H1 (cell line): ENCODE data around the gene HK1. TPM values are rescaled to one million over a fixed set of nuclear protein-coding genes. Genes with fewer than 3 reads are reported as not detected.

ENCODE experiments used
- CTCF ChIA-PET: fragments of 300-600 bp; sonication (Branson Sonifier 250); formaldehyde crosslinking; loops from one replicate; lab custom pipeline; 2021; ENCODE audit not compliant: partially characterized antibody; lab: Charles Lee
- POLR2A ChIA-PET: fragments of 300-600 bp; sonication (Branson Sonifier 250); formaldehyde crosslinking; loops from one replicate; lab custom pipeline; 2021; ENCODE audit warnings: inconsistent platforms; ENCODE audit not compliant: partially characterized antibody; lab: Charles Lee
- DNase-seq, 2 experiments: peaks; one replicate each; pipeline versions ENCODE4 v3.0.0 to v3.0.0-alpha.2; 2010 to 2022; ENCODE audit warnings: low spot score in 2 of 2, low read depth in 1 of 2, mixed read lengths in 1 of 2
- FAIRE-seq: peaks from 2 replicates; lab custom pipeline; 2011; peaks lifted over from hg19 to GRCh38; lab: Jason Lieb, UNC
- H2AFZ ChIP-seq: 2 replicates; pipeline ENCODE4 v1.8.1; 2012; ENCODE audit warnings: low read length, inconsistent platforms
- H2AK5ac ChIP-seq: 2 replicates; pipeline ENCODE4 v1.6.1; 2013; ENCODE audit warnings: low read depth, low read length
- H2BK120ac ChIP-seq: replicated peaks from 2 replicates; pipeline ENCODE3; 2013; ENCODE audit warnings: low read depth, low read length, inconsistent platforms
- H2BK12ac ChIP-seq: 2 replicates; pipeline ENCODE4 v1.6.1; 2013; ENCODE audit warnings: low read depth, low read length
- H2BK15ac ChIP-seq: 2 replicates; pipeline ENCODE4 v1.6.1; 2013; ENCODE audit warnings: low read length
- H2BK20ac ChIP-seq: 2 replicates; pipeline ENCODE4 v1.6.1; 2013; ENCODE audit warnings: low read length
- H2BK5ac ChIP-seq: 2 replicates; pipeline ENCODE4 v1.6.1; 2013; ENCODE audit warnings: low read depth, low read length
- H3K14ac ChIP-seq: 2 replicates; pipeline ENCODE4 v1.6.1; 2013; ENCODE audit warnings: inconsistent platforms; ENCODE audit not compliant: insufficient read length
- H3K18ac ChIP-seq: 2 replicates; pipeline ENCODE4 v1.6.1; 2013; ENCODE audit warnings: low read length; ENCODE audit errors: extremely low read depth
- H3K23ac ChIP-seq: 2 replicates; pipeline ENCODE4 v1.6.1; 2013; ENCODE audit warnings: inconsistent platforms; ENCODE audit not compliant: insufficient read length
- H3K23me2 ChIP-seq: 2 replicates; pipeline ENCODE4 v1.6.1; 2013; ENCODE audit warnings: low read depth, low read length
- H3K27ac ChIP-seq: 2 replicates; pipeline ENCODE4 v1.6.1; 2011; ENCODE audit warnings: low read depth, low read length, inconsistent platforms
- H3K27me3 ChIP-seq, 4 experiments: replicated peaks in 1 of 4; 1 replicate in 1 of 4; 2 replicates in 3 of 4; pipeline versions ENCODE4 v1.6.1 to v1.8.1; 2011 to 2013; ENCODE audit warnings: low read length in 3 of 4, mild to moderate bottlenecking in 3 of 4, inconsistent platforms in 2 of 4, mixed read lengths in 2 of 4, moderate library complexity in 1 of 4; ENCODE audit not compliant: control insufficient read depth in 3 of 4, insufficient read depth in 3 of 4; ENCODE audit errors: extremely low read depth in 1 of 4
- H3K36me3 ChIP-seq, 4 experiments: 2 replicates each; pipeline versions ENCODE4 v1.6.1 to v1.8.1; 2011 to 2013; ENCODE audit warnings: mild to moderate bottlenecking in 4 of 4, low read length in 3 of 4, moderate library complexity in 2 of 4, control low read depth in 1 of 4, inconsistent platforms in 1 of 4; ENCODE audit not compliant: insufficient read depth in 4 of 4, control insufficient read depth in 2 of 4
- H3K4ac ChIP-seq: replicated peaks from 2 replicates; pipeline ENCODE3; 2013; ENCODE audit warnings: low read length, low read depth, mixed read lengths, inconsistent platforms; ENCODE audit not compliant: insufficient read length
- H3K4me1 ChIP-seq, 4 experiments: replicated peaks in 1 of 4; 1 replicate in 1 of 4; 2 replicates in 3 of 4; pipeline versions ENCODE4 v1.6.1 to v1.8.1; 2011 to 2013; ENCODE audit warnings: low read length in 3 of 4, inconsistent platforms in 2 of 4, mixed read lengths in 1 of 4; ENCODE audit not compliant: insufficient read depth in 4 of 4, control insufficient read depth in 3 of 4
- H3K4me2 ChIP-seq, 2 experiments: 2 replicates each; pipeline versions ENCODE4 v1.6.1 to v1.8.1; 2011 to 2013; ENCODE audit warnings: low read depth in 2 of 2, low read length in 2 of 2, control low read depth in 1 of 2, inconsistent platforms in 1 of 2, mild to moderate bottlenecking in 1 of 2; ENCODE audit not compliant: insufficient read depth in 1 of 2
- H3K4me3 ChIP-seq, 4 experiments: fragments of 200-600, 300-600 bp in 1 of 4; sonication (generic), shearing (Covaris generic), sonication (Bioruptor Twin) in 1 of 4; 2 replicates each; pipeline versions ENCODE4 v1.5.1 to v1.8.1; 2011 to 2016; ENCODE audit warnings: low read length in 4 of 4, low read depth in 3 of 4, control low read depth in 2 of 4, inconsistent platforms in 2 of 4, mild to moderate bottlenecking in 2 of 4, mixed read lengths in 1 of 4, moderate library complexity in 1 of 4; ENCODE audit not compliant: insufficient read depth in 2 of 4; ENCODE audit errors: extremely low read depth in 1 of 4
- H3K56ac ChIP-seq: replicated peaks from 2 replicates; pipeline ENCODE3; 2013; ENCODE audit warnings: low read depth, mild to moderate bottlenecking, mixed read lengths, low read length, inconsistent platforms; ENCODE audit not compliant: insufficient read length
- H3K79me1 ChIP-seq: 2 replicates; pipeline ENCODE4 v1.6.1; 2013; ENCODE audit warnings: low read depth, low read length, control low read depth
- H3K79me2 ChIP-seq, 2 experiments: 2 replicates each; pipeline versions ENCODE4 v1.6.1 to v1.8.1; 2012 to 2013; ENCODE audit warnings: low read length in 2 of 2, mild to moderate bottlenecking in 2 of 2, inconsistent platforms in 1 of 2; ENCODE audit not compliant: insufficient read depth in 2 of 2, control insufficient read depth in 1 of 2
- H3K9ac ChIP-seq, 4 experiments: replicated peaks in 1 of 4; 1 replicate in 1 of 4; 2 replicates in 3 of 4; pipeline versions ENCODE4 v1.6.1 to v1.8.1; 2011 to 2013; ENCODE audit warnings: low read depth in 3 of 4, low read length in 3 of 4, control low read depth in 2 of 4, mild to moderate bottlenecking in 2 of 4, moderate library complexity in 2 of 4, inconsistent platforms in 1 of 4; ENCODE audit errors: extremely low read depth in 1 of 4
- H3K9me3 ChIP-seq, 2 experiments: 2 replicates each; pipeline versions ENCODE4 v1.6.1 to v1.8.1; 2012 to 2013; ENCODE audit warnings: mild to moderate bottlenecking in 2 of 2, moderate library complexity in 2 of 2, control low read depth in 1 of 2, inconsistent platforms in 1 of 2, low read depth in 1 of 2, low read length in 1 of 2, mixed read lengths in 1 of 2; ENCODE audit not compliant: insufficient read depth in 2 of 2
- H4K20me1 ChIP-seq, 2 experiments: replicated peaks in 1 of 2; 2 replicates each; pipeline versions ENCODE3 to v1.8.1; 2011 to 2013; ENCODE audit warnings: inconsistent platforms in 2 of 2, low read length in 2 of 2, mild to moderate bottlenecking in 1 of 2; ENCODE audit not compliant: insufficient read depth in 2 of 2, control insufficient read depth in 1 of 2
- H4K5ac ChIP-seq: 2 replicates; pipeline ENCODE4 v1.6.1; 2013; ENCODE audit warnings: low read length, low read depth, mixed read lengths, inconsistent platforms; ENCODE audit not compliant: insufficient read length
- H4K8ac ChIP-seq: 2 replicates; pipeline ENCODE4 v1.8.0; 2013; ENCODE audit warnings: mild to moderate bottlenecking, moderate library complexity, low read length, inconsistent platforms; ENCODE audit not compliant: insufficient read depth; ENCODE audit errors: extremely low read depth
- H4K91ac ChIP-seq: replicated peaks from 2 replicates; pipeline ENCODE3; 2013; ENCODE audit warnings: low read length, mixed read lengths, inconsistent platforms; ENCODE audit not compliant: insufficient read length
- BCL11A ChIP-seq, 2 experiments: IDR thresholded peaks; one replicate each; pipeline ENCODE4 v1.6.1; 2011; ENCODE audit warnings: low read depth in 2 of 2, low read length in 2 of 2, mild to moderate bottlenecking in 2 of 2
- CEBPB ChIP-seq: IDR thresholded peaks from 2 replicates; pipeline ENCODE4 v1.6.1; 2012; ENCODE audit warnings: low read depth, low read length
- CHD1 ChIP-seq: IDR thresholded peaks from 2 replicates; pipeline ENCODE4 v1.6.1; 2012; ENCODE audit warnings: low read depth, low read length, improper control_type of control experiment
- CREB1 ChIP-seq: IDR thresholded peaks from 2 replicates; pipeline ENCODE4 v1.6.1; 2012; ENCODE audit warnings: inconsistent platforms
- KDM4A ChIP-seq: IDR thresholded peaks from one replicate; pipeline ENCODE4 v1.7.1; 2012; ENCODE audit warnings: low read depth, mild to moderate bottlenecking, moderate library complexity, low read length, inconsistent platforms; ENCODE audit not compliant: severe bottlenecking
- KDM5A ChIP-seq: fragments of 200-600 bp; IDR thresholded peaks from 2 replicates; pipeline ENCODE4 v1.7.1; 2012; ENCODE audit warnings: mild to moderate bottlenecking, low read length, inconsistent platforms, mixed read lengths
- POLR2A ChIP-seq, 2 experiments: IDR thresholded peaks; 1 replicate in 1 of 2; 2 replicates in 1 of 2; pipeline ENCODE4 v1.6.1; 2011; ENCODE audit warnings: low read depth in 2 of 2, low read length in 2 of 2, mild to moderate bottlenecking in 2 of 2; ENCODE audit errors: control extremely low read depth in 1 of 2
- POLR2AphosphoS5 ChIP-seq: IDR thresholded peaks from 2 replicates; pipeline ENCODE4 v1.6.1; 2011; ENCODE audit warnings: low read depth, low read length
- RXRA ChIP-seq: IDR thresholded peaks from 2 replicates; pipeline ENCODE4 v1.6.1; 2011; ENCODE audit warnings: low read depth, mild to moderate bottlenecking, low read length, moderate library complexity; ENCODE audit not compliant: insufficient read depth
- TCF12 ChIP-seq: IDR thresholded peaks from 2 replicates; pipeline ENCODE4 v1.6.1; 2011; ENCODE audit warnings: low read depth, mild to moderate bottlenecking, low read length
- ZNF274 ChIP-seq: IDR thresholded peaks from 2 replicates; pipeline ENCODE4 v1.7.0; 2012; ENCODE audit warnings: low read length, borderline replicate concordance; ENCODE audit errors: extremely low read depth
- whole genome bisulfite sequencing, 2 experiments: shearing (Covaris generic) in 1 of 2; methylation state at CpG; one replicate each; pipeline versions ENCODE4 v1.1.6 to v1.1.7; 2013 to 2015; ENCODE audit warnings: low lambda C conversion rate in 2 of 2, mixed read lengths in 2 of 2, inconsistent platforms in 1 of 2, low coverage in 1 of 2, missing lambda C conversion rate in 1 of 2; ENCODE audit not compliant: insufficient replicate concordance in 2 of 2, insufficient coverage in 1 of 2, insufficient read length in 1 of 2; ENCODE audit errors: extremely low coverage in 1 of 2, missing lambda C conversion rate in 1 of 2; 5-methylcytosine and 5-hydroxymethylcytosine counted together
- polyA plus RNA-seq, 7 experiments: library from polyadenylated mRNA; depleted of rRNA in 3 of 7; stranded (reverse) in 5 of 7; unstranded in 2 of 7; fragments of >200 nt in 5 of 7; fragments of 200-250 nt in 2 of 7; gene quantifications; 1 replicate in 5 of 7; 2 replicates in 1 of 7; 4 replicates in 1 of 7; pipeline versions ENCODE4 v1.2.1 to v1.2.3, GENCODE V29; 2011 to 2013; ENCODE audit warnings: missing spikeins in 2 of 7, mixed read lengths in 2 of 7
- total RNA-seq: library from RNA; stranded (reverse); fragmentation: NEBNext Ultra II Directional; extraction: Animal tissue kit (Norgen Biotek cat#: 25700); gene quantifications from 2 replicates; pipeline ENCODE4 v1.2.1, GENCODE V29; 2021
- TF ChIP-seq, protein P1 (sequence below), 3 experiments: IDR thresholded peaks; 1 replicate in 2 of 3; 2 replicates in 1 of 3; pipeline versions ENCODE4 v1.5.1 to v1.6.1; 2011; ENCODE audit warnings: low read length in 3 of 3, mild to moderate bottlenecking in 3 of 3, inconsistent platforms in 2 of 3, low read depth in 1 of 3, moderate library complexity in 1 of 3; ENCODE audit not compliant: insufficient read depth in 1 of 3; ENCODE audit errors: control extremely low read depth in 1 of 3

HK1 gene
- total and polyA plus RNA-seq, 2 of the 8 experiments (the other 6 are each of a cell fraction or from before 2014, with no cell fraction given), result 55.8 to 247 TPM

DNA sequence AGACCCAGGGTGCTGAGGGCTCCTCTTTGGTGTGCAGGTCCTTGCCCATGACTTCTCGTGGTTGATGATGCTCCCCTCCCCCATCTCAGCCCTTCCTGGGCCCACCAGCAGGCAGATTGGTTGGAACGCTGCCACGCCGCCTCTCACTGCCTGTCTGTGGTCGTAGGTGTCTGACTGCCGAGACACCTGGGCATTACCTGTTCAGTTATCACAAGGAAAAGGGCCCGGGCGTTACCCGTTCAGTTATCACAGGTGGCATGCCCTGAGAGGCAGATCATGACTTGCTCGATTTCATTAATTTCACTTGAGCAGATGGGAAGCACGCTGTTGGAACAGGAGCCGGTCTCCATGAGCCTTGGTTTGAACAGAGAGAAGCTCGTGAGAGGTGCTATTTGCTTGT, 95.9 kb downstream of the HK1 start:
- no peaks in the 10 kb centered on the region for H3K27me3 ChIP-seq
- no peaks in the 10 kb centered on the region; a peak in 1 of 4 replicates for H3K79me2 ChIP-seq
- no peak overlapping the region for H2AK5ac ChIP-seq
- no peak overlapping the region for H2BK120ac ChIP-seq
- peaks cover 11 to 46% (median 31%) of the 10 kb centered on the region in 4 experiments for H3K36me3 ChIP-seq
- no peaks in the 10 kb centered on the region for H3K23me2 ChIP-seq
- peaks cover 6% of the 10 kb centered on the region for H3K79me1 ChIP-seq
- no peak overlapping the region for H4K8ac ChIP-seq
- H2BK20ac ChIP-seq, result no peak overlapping the region
- H3K4me2 ChIP-seq, result no peak overlapping the region
- POLR2A ChIA-PET, result interaction anchor here (1.1 to 1.5 kb wide), 2 partner anchors 9 to 11 kb away, joined by 3 to 6 read pairs; no protein-coding TSS in a partner anchor
- H3K9me3 ChIP-seq, result no peaks in the 10 kb centered on the region
- 80% methylated on average over 13 of the region's 13 CpGs; no CpG with 5 or more reads in 1 of the 2 experiments for WGBS, 2 experiments
- no peak overlapping the region for H3K14ac ChIP-seq
- no peak for FAIRE-seq
- no peak overlapping the region for H3K9ac ChIP-seq
- no peak overlapping the region for H3K4ac ChIP-seq
- no peak overlapping the region for H3K23ac ChIP-seq
- no peak overlapping the region for H3K27ac ChIP-seq
- no peak overlapping the region for H2AFZ ChIP-seq
- no peak overlapping the region for H3K18ac ChIP-seq
- CTCF ChIA-PET, result interaction anchor here (0.5 to 5.0 kb wide), 3 partner anchors 17 to 104 kb away, joined by 3 to 42 read pairs (median 4); no protein-coding TSS in a partner anchor
- no peak overlapping the region for H2BK12ac ChIP-seq
- H2BK5ac ChIP-seq, result no peak overlapping the region
- H3K56ac ChIP-seq, result no peak overlapping the region
- H4K91ac ChIP-seq, result no peak overlapping the region
- no peak for DNase-seq
- no peaks in the 10 kb centered on the region for H4K20me1 ChIP-seq
- no peak overlapping the region for H4K5ac ChIP-seq
- H3K4me1 ChIP-seq, result peaks cover 0 to 18% (median 12%) of the 10 kb centered on the region in 4 experiments; a peak in 6 of 7 replicates
- H3K4me3 ChIP-seq, result no peak overlapping the region
- H2BK15ac ChIP-seq, result no peak overlapping the region
- TF ChIP-seq CEBPB, result no peak
- no peak for TF ChIP-seq KDM4A
- TF ChIP-seq TCF12, result no peak
- no peak for TF ChIP-seq ZNF274
- TF ChIP-seq CREB1, result no peak
- no peak for TF ChIP-seq BCL11A (IDR thresholded peaks at IDR 0.05; ENCODE audit: low read depth in 2 of 2, low read length in 2 of 2)
- no peak for TF ChIP-seq POLR2A (IDR thresholded peaks at IDR 0.05; ENCODE audit: control extremely low read depth in 1 of 2, low read depth in 2 of 2, low read length in 2 of 2)
- no peak for TF ChIP-seq POLR2AphosphoS5
- no peak for TF ChIP-seq RXRA
- TF ChIP-seq, protein P1, sequence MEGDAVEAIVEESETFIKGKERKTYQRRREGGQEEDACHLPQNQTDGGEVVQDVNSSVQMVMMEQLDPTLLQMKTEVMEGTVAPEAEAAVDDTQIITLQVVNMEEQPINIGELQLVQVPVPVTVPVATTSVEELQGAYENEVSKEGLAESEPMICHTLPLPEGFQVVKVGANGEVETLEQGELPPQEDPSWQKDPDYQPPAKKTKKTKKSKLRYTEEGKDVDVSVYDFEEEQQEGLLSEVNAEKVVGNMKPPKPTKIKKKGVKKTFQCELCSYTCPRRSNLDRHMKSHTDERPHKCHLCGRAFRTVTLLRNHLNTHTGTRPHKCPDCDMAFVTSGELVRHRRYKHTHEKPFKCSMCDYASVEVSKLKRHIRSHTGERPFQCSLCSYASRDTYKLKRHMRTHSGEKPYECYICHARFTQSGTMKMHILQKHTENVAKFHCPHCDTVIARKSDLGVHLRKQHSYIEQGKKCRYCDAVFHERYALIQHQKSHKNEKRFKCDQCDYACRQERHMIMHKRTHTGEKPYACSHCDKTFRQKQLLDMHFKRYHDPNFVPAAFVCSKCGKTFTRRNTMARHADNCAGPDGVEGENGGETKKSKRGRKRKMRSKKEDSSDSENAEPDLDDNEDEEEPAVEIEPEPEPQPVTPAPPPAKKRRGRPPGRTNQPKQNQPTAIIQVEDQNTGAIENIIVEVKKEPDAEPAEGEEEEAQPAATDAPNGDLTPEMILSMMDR (IDR thresholded peaks at IDR 0.05; ENCODE audit: control extremely low read depth in 1 of 3, insufficient read depth in 1 of 3, low read depth in 1 of 3, low read length in 3 of 3), result no peak
- no peak for TF ChIP-seq KDM5A
- no peak for TF ChIP-seq CHD1
